ENCODE measurements around the gene MST1. TPM values are rescaled to one million over a fixed set of nuclear protein-coding genes. Genes with fewer than 3 reads are reported as not detected.

MST1 gene
- total RNA-seq, 4 donors from 2014 or later: 0.10 to 4.8 (median 2.4) TPM

- Histone ChIP-seq H3K27ac (no peak overlapping the region), H3K27me3 (no peaks in the 10 kb centered on the region), H3K9me3 (no peaks in the 10 kb centered on the region), H3K4me3 (no peak overlapping the region), H3K36me3 (peaks cover 0 to 82% of the 10 kb centered on the region in 2 donors), H3K4me1 (peaks cover 0 to under 1% of the 10 kb centered on the region in 2 donors)
- no peak for TF ChIP-seq CTCF (IDR thresholded peaks at IDR 0.05 in 4 of 5, conservative IDR thresholded peaks at IDR 0.05 in 1 of 5)
- no peak for TF ChIP-seq POLR2A (IDR thresholded peaks at IDR 0.05)
- intact Hi-C loops (cut with DNase I; ENCODE audit: low total_unique reads): no loop called here
- in situ Hi-C loops (cut with MboI; ENCODE audit: low sequenced_read_pairs in 4 of 4): no loop called here
- DNase-seq: no peak
- ATAC-seq: no peak
Observed at GRCh38 chr3:49680493-49681231, 8.6 kb downstream of the MST1 start.

- intact Hi-C loops (cut with DNase I; ENCODE audit: low total_unique reads) (loop anchor here (2.0 kb wide), 1 partner anchor 13 kb away; the partner anchor contains the start of genes MST1 and RNF123), in situ Hi-C loops (cut with MboI; ENCODE audit: low sequenced_read_pairs in 4 of 4) (loop anchor here in 3 of 4 donors (10.0 kb wide), 1 partner anchor 141 kb away; no protein-coding TSS in a partner anchor)
- TF ChIP-seq POLR2A (IDR thresholded peaks at IDR 0.05) (no peak), CTCF (IDR thresholded peaks at IDR 0.05 in 4 of 5, conservative IDR thresholded peaks at IDR 0.05 in 1 of 5) (no peak)
- Histone ChIP-seq H3K4me3 (no peak overlapping the region), H3K4me1 (peaks cover 16 to 17% of the 10 kb centered on the region in 2 donors), H3K36me3 (peaks cover 0 to 54% of the 10 kb centered on the region in 2 donors), H3K9me3 (no peaks in the 10 kb centered on the region), H3K27me3 (no peaks in the 10 kb centered on the region), H3K27ac (no peak overlapping the region)
- ATAC-seq (no peak), DNase-seq (no peak)
Observed at GRCh38 chr3:49675912-49676311, 13.4 kb downstream of the MST1 start.

- ATAC-seq: peak; percentile 6 to 26
- in situ Hi-C loops (cut with MboI; ENCODE audit: low sequenced_read_pairs in 4 of 4): loop anchor here (5.0 to 10.0 kb wide), 2 partner anchors 137 to 140 kb away; no protein-coding TSS in a partner anchor
- DNase-seq: no peak
- H3K9me3 ChIP-seq: no peaks in the 10 kb centered on the region
- peak overlapping the region; percentile 91 to 96 (median 94) for H3K27ac ChIP-seq
- intact Hi-C loops (cut with DNase I; ENCODE audit: low total_unique reads): loop anchor here (2.0 to 5.0 kb wide), 4 partner anchors 14 to 652 kb away; partner anchors contain the start of genes DAG1, MST1, NDUFAF3 and QRICH1
- H3K27me3 ChIP-seq: no peaks in the 10 kb centered on the region
- H3K36me3 ChIP-seq: peaks cover 0 to 41% of the 10 kb centered on the region in 2 donors
- H3K4me3 ChIP-seq: peak overlapping the region; percentile 80 to 98 (median 92)
- H3K4me1 ChIP-seq: peaks cover 16 to 17% of the 10 kb centered on the region in 2 donors
- TF ChIP-seq CTCF (IDR thresholded peaks at IDR 0.05 in 4 of 5, conservative IDR thresholded peaks at IDR 0.05 in 1 of 5) (peak in 1 of 5 experiments; percentile 19), POLR2A (IDR thresholded peaks at IDR 0.05) (no peak)
Observed at GRCh38 chr3:49674497-49674983, 14.7 kb downstream of the MST1 start.

- Histone ChIP-seq H3K36me3 (peaks cover 0 to 34% of the 10 kb centered on the region in 2 donors), H3K27ac (peak within 1 kb of the TSS; percentile 91 to 96 (median 94)), H3K9me3 (no peaks in the 10 kb centered on the region), H3K27me3 (no peaks in the 10 kb centered on the region), H3K4me3 (peak within 1 kb of the TSS; percentile 80 to 98 (median 92)), H3K4me1 (peaks cover 16 to 17% of the 10 kb centered on the region in 2 donors)
- ATAC-seq (peak; percentile 86 to 88), DNase-seq (peak; percentile 93 to 98)
- TF ChIP-seq CTCF (IDR thresholded peaks at IDR 0.05 in 4 of 5, conservative IDR thresholded peaks at IDR 0.05 in 1 of 5) (peak in 1 of 5 experiments; percentile 10), POLR2A (IDR thresholded peaks at IDR 0.05) (peak; percentile 75 to 82)
- in situ Hi-C loops (cut with MboI; ENCODE audit: low sequenced_read_pairs in 4 of 4) (loop anchor here (5.0 to 10.0 kb wide), 2 partner anchors 137 to 139 kb away; no protein-coding TSS in a partner anchor), intact Hi-C loops (cut with DNase I; ENCODE audit: low total_unique reads) (loop anchor here (1.0 to 5.0 kb wide), 6 partner anchors 15 to 652 kb away; partner anchors contain the start of genes DAG1, MST1, NDUFAF3 and QRICH1)
Observed at GRCh38 chr3:49673715-49674496, 15.4 kb downstream of the MST1 start, which contains the start of gene APEH. Gene APEH (plus strand): TSS chr3:49674351. CDS start chr3:49674402, 51 bp downstream.

Data from gastrocnemius medialis (tissue), 4 donors.